Skeletal muscle cell (primary cell): ENCODE data around the gene KRT83.
"Not testable (repeated sequence)": the region's sequence is repeated elsewhere in the genome, so short reads cannot be mapped to it uniquely, and the experiment has no call there.

Source experiments
- DNase-seq: peaks from one replicate; pipeline ENCODE4 v3.0.0-alpha.2; 2010; ENCODE audit warnings: low read depth
- H3K4me3 ChIP-seq: 2 replicates; pipeline ENCODE4 v1.5.1; 2011; ENCODE audit warnings: low read depth, mild to moderate bottlenecking, control low read depth, low read length, moderate library complexity

KRT83 gene

DNA sequence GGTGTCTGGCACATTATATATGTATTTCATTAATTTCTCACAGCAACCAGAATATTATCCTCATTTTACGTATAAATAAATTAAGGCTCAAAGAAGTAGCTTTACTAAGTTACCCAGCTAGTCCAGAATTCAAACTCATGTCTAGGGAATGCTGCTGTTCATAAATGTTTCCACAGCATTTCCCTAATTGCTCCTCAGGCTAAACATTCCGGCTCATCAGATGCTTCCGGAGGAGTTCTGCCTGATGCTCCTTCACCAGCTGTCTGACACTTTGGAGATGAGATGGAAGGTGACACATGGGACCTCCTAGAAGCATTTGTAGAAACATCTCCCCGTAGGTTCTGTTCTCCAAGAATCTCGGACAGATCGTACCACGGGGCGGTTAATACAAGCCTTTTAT, 34.0 kb upstream of the KRT83 start:
- DNase-seq = no peak
- H3K4me3 ChIP-seq = no peak overlapping the region

- no peak overlapping the region for H3K4me3 ChIP-seq
- no peak for DNase-seq
These were observed 33.0 kb upstream of the KRT83 start for GRCh38 chr12:52354200-52354599.

GRCh38 chr12:52353766-52354165, 32.6 kb upstream of the KRT83 start:
- H3K4me3 ChIP-seq = no peak overlapping the region
- DNase-seq = no peak

GRCh38 chr12:52352951-52353350, 31.8 kb upstream of the KRT83 start:
- DNase-seq = no peak
- H3K4me3 ChIP-seq = no peak overlapping the region

DNA sequence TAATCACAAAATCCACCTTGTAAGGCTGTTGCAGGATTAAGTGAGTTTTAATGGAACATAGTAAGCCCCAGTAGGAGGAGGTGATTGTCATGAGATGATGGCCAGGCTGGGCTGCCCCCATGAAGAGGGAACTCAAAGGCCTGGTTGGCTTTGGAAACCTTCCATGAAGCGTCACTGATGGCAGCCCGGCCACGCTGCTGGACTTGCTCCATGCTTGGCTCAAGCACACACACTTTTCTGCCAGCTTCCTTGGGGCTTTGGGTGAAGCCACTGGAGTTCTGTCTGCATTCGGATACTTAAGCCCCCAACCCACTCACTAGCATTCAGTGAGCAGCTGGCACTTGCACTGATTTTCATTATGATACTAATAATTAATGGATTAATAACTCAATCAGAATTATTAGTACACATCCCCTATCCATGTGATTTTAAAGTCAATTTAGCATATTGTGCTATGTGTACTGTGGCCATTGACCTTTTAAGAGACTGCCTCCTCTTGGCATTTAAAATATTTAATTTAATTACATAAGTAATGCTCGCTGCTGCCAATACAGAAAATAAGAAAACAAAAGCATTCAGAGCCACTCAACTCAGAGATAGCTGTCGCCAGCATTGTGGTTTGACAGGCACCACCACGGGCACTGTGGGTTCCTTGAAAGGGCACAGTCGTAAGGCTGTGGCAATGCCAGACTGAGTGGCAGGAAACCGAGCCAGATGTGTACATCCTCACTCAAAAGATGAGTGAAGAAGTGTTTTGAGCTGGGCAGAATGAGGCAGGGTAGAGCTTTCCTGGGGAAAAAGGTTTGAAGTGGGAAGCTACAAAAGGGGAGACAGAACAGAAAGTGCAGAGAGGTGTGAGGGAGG, 30.2 kb upstream of the KRT83 start:
- no peak overlapping the region for H3K4me3 ChIP-seq
- DNase-seq = no peak

GRCh38 chr12:52350786-52351185, 29.6 kb upstream of the KRT83 start:
- no peak for DNase-seq

GRCh38 chr12:52350021-52350620, 28.9 kb upstream of the KRT83 start:
- no peak overlapping the region for H3K4me3 ChIP-seq
- no peak for DNase-seq

More at GRCh38 chr12:52350786-52351185, 29.6 kb upstream of the KRT83 start:
- no peak overlapping the region for H3K4me3 ChIP-seq

DNA sequence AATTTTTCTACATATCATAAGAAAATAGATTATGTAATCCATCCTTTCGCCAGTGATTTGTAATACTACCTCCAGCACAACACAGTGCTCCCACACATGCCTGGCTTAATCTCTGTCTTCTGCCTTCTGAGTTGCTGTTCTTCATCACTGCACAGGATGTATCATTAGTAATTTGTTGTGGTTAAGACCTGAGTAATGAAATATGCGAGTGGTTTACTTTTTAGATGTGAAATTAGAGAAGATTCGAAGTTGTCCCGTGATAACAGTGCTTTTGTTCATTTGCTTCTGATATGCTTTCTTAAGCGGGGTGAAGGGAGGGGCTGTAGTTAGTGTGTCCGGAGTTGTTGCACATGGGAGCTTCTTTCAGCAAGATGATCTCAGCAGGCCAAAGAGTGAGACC, 28.0 kb upstream of the KRT83 start:
- DNase-seq = no peak
- H3K4me3 ChIP-seq = no peak overlapping the region

GRCh38 chr12:52347551-52348510, 26.6 kb upstream of the KRT83 start:
- no peak for DNase-seq
- no peak overlapping the region for H3K4me3 ChIP-seq

DNA sequence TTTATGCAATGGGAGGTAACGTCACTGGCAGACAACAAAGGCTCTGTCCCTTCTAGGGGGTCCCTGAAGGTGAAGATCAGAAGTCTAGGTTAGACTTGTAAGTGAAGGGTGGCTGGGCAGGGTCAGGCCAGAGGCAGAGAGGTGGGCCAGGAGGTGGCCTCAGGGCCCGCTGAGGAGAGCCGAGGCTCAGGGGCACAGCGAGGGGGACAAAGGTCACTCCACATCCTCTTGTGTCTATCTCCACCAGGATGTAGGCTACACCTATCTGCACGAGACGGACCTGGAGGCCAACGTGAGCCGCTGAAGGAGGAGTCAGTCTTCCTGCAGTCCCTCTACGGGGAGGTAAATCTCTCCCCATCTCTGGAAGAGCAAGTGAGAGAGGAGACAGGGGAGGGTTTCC, 25.8 kb upstream of the KRT83 start:
- no peak for DNase-seq
- no peak overlapping the region for H3K4me3 ChIP-seq

DNA sequence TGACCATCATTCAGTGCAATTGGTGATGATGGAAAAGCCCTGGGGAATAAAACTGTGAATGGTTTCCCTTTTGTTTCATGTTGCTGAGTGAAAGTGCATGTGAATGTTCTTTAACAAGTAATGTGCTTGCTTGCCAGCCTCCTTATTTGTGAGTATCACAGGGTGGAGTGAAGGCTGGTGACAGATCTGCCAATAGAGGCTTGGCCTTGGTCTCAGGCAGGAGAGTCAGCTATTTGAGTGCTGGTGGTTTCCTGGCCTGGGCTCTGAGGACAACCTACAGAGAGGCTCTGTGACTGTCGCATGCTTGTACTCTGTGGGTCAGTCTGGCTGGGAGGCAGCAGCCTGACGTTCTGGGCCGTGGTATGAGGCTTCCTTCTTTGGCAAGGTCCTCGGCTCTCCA, 25.4 kb upstream of the KRT83 start:
- DNase-seq = no peak
- no peak overlapping the region for H3K4me3 ChIP-seq

DNA sequence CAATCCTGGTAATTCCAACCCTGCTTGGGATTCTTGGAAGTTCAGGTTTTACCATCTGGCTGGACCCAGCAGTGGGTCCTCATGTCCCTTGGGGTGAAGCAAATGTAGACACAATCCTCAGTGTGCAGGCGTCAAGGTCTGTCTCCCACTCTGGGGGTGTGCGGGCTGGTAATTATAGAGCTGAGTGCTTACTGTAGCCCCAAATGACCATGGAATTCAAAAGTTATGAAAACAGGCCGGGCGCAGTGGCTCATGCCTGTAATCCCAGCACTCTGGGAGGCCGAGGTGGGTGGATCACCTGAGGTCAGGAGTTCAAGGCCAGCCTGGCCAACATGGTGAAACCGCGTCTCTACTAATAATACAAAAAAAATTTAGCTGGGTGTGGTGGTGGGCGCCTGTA, 23.8 kb upstream of the KRT83 start:
- H3K4me3 ChIP-seq, DNase-seq: not testable (repeated sequence)

DNA sequence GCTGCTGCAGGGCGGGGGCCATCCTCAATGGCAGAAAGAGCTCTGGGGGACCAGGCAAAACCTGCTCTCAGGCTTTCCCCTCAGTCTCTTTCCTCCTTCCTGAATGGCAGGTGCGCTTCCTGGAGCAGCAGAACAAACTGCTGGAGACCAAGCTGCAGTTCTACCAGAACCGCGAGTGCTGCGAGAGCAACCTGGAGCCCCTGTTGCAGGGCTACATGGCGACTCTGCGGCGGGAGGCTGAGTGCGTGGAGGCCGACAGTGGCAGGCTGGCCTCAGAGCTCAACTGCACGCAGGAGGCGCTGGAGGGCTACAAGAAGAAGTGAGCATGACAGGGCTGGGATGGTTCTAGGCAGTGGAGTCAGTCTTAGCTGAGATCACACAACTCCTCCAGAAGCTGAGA, 22.9 kb upstream of the KRT83 start:
- DNase-seq = no peak
- H3K4me3 ChIP-seq = no peak overlapping the region

DNA sequence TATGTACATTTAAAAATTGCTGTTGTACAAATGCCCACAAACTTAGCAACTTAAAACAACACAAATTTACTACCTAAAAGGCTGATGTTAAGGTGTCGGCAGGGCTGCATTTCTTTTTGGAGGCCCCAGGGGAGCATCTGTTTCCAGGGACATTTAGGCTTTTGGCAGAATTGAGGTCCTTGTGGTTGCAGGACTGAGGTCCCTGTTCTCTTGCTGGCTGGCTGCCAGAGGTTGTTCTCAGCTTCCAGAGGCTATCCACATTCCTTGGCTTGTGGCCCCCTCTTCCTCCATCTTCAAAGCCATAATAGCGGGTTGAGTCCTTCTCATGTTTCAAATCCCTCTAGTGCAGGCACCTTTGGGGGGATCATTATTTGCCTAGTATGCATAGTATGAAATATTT, 22.4 kb upstream of the KRT83 start:
- no peak overlapping the region for H3K4me3 ChIP-seq
- DNase-seq = no peak

DNA sequence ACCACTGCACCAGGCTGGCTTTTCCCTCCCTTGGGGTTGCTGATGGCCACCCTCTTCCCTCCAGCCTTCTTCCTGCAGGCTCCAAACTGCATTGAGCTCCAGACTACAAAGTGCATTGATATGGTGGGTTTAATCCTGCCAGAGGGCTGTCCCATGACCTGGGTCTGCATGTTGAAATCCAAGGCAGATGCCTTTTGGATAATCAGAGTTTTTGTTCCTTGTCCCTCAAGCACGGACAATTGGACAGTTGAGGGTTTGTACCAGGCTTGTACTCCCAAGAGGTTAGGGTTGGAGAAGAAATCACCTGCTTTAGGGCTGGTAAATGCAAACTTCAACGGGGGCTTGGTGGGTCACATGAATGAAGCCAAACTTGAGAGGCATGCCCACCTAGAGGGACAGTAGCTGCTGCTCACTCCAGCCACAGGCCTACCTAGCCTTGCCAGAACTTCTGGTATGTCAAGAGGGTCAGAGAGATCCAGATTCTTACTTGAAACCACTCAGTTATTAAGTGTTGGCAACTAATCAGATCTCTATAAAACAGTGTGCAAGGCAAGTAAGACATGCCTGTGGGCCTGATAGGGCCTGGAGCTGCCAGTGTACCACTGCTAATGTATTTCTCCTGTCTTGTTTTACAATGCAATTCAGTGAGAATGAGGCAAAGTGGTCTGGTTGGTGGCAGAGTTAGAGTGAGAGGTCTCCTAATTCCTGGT, 21.7 kb upstream of the KRT83 start:
- no peak overlapping the region for H3K4me3 ChIP-seq
- DNase-seq = no peak

DNA sequence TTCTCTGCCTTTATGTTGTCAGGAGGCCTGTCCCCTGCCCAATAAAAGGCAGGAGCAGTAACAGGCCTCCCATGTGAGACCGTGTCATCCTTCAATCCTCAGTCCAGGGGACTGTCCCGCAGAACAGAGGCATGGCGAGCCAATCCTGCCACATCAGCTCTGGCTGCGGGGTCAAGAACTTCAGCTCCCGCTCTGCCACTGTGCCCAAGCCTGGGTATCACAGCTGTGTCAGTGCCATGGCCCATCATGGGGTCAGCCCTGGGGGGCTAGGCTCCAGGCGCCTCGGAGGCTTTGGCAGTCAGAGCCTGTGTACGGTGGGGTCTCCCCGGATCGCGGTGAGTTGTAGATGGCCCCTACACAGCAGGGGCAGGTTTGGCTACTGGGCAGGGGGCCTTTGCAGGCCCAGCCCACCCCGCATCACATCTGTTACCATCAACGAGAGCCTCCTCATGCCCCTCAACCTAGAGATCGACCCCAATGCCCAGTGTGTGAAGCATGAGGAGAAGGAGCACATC, 19.9 kb upstream of the KRT83 start:
- DNase-seq = no peak

DNA sequence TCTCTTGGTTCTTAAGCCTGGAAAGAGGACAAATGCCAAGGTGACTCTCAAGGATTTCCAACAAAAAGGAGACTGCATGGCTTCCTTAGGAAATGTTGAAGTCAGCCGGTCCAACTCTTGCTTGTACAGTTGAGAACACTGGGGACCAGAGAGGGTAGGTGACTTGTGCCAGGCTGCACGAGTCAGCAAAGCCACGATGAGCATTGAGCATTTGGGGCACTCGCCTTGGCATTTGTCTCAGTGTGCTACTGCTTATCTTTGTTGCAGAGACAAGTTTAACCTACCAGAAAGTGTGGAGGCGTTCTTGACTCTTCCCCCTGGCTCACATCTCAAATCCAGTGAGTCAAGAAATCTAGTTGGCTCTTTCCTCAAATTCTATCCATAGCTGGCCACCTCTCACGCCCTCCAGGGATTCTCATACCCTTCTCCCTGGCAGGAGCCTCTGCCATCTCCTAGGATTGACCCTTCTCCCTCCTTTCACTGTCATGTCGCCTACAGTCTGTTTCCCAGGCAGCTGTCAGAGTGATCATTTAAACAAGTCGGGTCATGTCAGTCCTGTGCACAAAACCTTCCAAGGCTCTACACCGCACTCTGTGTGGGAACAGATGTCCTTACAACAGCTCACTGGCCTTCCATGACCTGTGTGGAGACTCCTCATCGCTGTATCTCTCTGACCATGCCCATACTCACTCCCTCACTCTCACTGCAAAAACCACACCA, 17.2 kb upstream of the KRT83 start:
- no peak for DNase-seq
- H3K4me3 ChIP-seq = no peak overlapping the region

More for the DNA sequence above, 19.9 kb upstream of the KRT83 start:
- no peak overlapping the region for H3K4me3 ChIP-seq

- H3K4me3 ChIP-seq = no peak overlapping the region
- DNase-seq = no peak
These were observed 15.9 kb upstream of the KRT83 start for GRCh38 chr12:52337054-52337453.

GRCh38 chr12:52336641-52337040, 15.4 kb upstream of the KRT83 start:
- H3K4me3 ChIP-seq = no peak overlapping the region
- no peak for DNase-seq
